H9 (cell line): ENCODE data around the gene PRSS22. TPM values are rescaled to one million over a fixed set of nuclear protein-coding genes. Genes with fewer than 3 reads are reported as not detected.

Experiments used
- DNase-seq: peaks from one replicate; pipeline ENCODE4 v3.0.0-alpha.2; 2017
- H2AFZ ChIP-seq: one replicate; pipeline ENCODE4 v1.6.1; 2013; ENCODE audit warnings: mild to moderate bottlenecking, low read length, control low read depth, moderate library complexity
- H2AK5ac ChIP-seq: 2 replicates; pipeline ENCODE4 v1.6.1; 2013; ENCODE audit warnings: low read length, control low read depth, mixed read lengths; ENCODE audit not compliant: insufficient read length
- H2BK120ac ChIP-seq: one replicate; pipeline ENCODE4 v1.6.1; 2013; ENCODE audit warnings: low read depth, mild to moderate bottlenecking, low read length, control low read depth, inconsistent platforms; ENCODE audit not compliant: poor library complexity, severe bottlenecking
- H2BK12ac ChIP-seq: 2 replicates; pipeline ENCODE4 v1.6.1; 2013; ENCODE audit warnings: low read length, control low read depth, mixed read lengths, low read depth; ENCODE audit not compliant: insufficient read length
- H2BK15ac ChIP-seq: 2 replicates; pipeline ENCODE4 v1.6.1; 2013; ENCODE audit warnings: low read depth, low read length, control low read depth
- H2BK20ac ChIP-seq: one replicate; pipeline ENCODE4 v1.6.1; 2013; ENCODE audit warnings: low read depth, mild to moderate bottlenecking, low read length, control low read depth, inconsistent platforms; ENCODE audit not compliant: poor library complexity, severe bottlenecking
- H2BK5ac ChIP-seq: 2 replicates; pipeline ENCODE4 v1.6.1; 2013; ENCODE audit warnings: low read length, control low read depth, mixed read lengths; ENCODE audit not compliant: insufficient read length
- H3K14ac ChIP-seq: 2 replicates; pipeline ENCODE4 v1.6.1; 2013; ENCODE audit warnings: low read length, control low read depth; ENCODE audit not compliant: insufficient read depth
- H3K18ac ChIP-seq: 2 replicates; pipeline ENCODE4 v1.6.1; 2013; ENCODE audit warnings: low read depth, mild to moderate bottlenecking, mixed read lengths, low read length, control low read depth; ENCODE audit not compliant: insufficient read length
- H3K23ac ChIP-seq: 2 replicates; pipeline ENCODE4 v1.6.1; 2013; ENCODE audit warnings: low read length, control low read depth, mixed read lengths, low read depth; ENCODE audit not compliant: insufficient read length
- H3K23me2 ChIP-seq: 2 replicates; pipeline ENCODE4 v1.6.1; 2013; ENCODE audit warnings: low read depth, mild to moderate bottlenecking, mixed read lengths, low read length, control low read depth; ENCODE audit not compliant: insufficient read length, poor library complexity, severe bottlenecking
- H3K27ac ChIP-seq: 2 replicates; pipeline ENCODE4 v1.5.1; 2013; ENCODE audit warnings: low read length, control low read depth, mixed read lengths, low read depth; ENCODE audit not compliant: insufficient read length
- H3K27me3 ChIP-seq: 2 replicates; pipeline ENCODE4 v1.6.1; 2013; ENCODE audit warnings: low read length, control low read depth, inconsistent platforms; ENCODE audit not compliant: insufficient read depth
- H3K4ac ChIP-seq: 2 replicates; pipeline ENCODE4 v1.6.1; 2013; ENCODE audit warnings: low read depth, mild to moderate bottlenecking, control low read depth, inconsistent platforms, low read length, moderate library complexity
- H3K4me1 ChIP-seq: 2 replicates; pipeline ENCODE4 v1.6.1; 2013; ENCODE audit warnings: low read length, control low read depth, inconsistent platforms; ENCODE audit not compliant: insufficient read depth
- H3K4me2 ChIP-seq: 2 replicates; pipeline ENCODE4 v1.6.1; 2013; ENCODE audit warnings: low read length, control low read depth, mixed read lengths; ENCODE audit not compliant: insufficient read length, insufficient read depth
- H3K56ac ChIP-seq: 2 replicates; pipeline ENCODE4 v1.6.1; 2013; ENCODE audit warnings: low read depth, mild to moderate bottlenecking, mixed read lengths, low read length, control low read depth; ENCODE audit not compliant: insufficient read length
- H3K79me1 ChIP-seq: 2 replicates; pipeline ENCODE4 v1.6.1; 2013; ENCODE audit warnings: low read depth, mild to moderate bottlenecking, moderate library complexity, low read length, control low read depth, inconsistent platforms; ENCODE audit not compliant: insufficient read depth, poor library complexity, severe bottlenecking
- H3K79me2 ChIP-seq: 2 replicates; pipeline ENCODE4 v1.6.1; 2013; ENCODE audit warnings: low read length, control low read depth, inconsistent platforms; ENCODE audit not compliant: insufficient read depth
- H3K9ac ChIP-seq: 2 replicates; pipeline ENCODE4 v1.6.1; 2013; ENCODE audit warnings: low read length, control low read depth, mixed read lengths; ENCODE audit not compliant: insufficient read length; ENCODE audit errors: extremely low read depth
- H3K9me3 ChIP-seq: one replicate; pipeline ENCODE4 v1.6.1; 2013; ENCODE audit warnings: low read depth, low read length, inconsistent platforms; ENCODE audit not compliant: control insufficient read depth
- H3T11ph ChIP-seq: one replicate; pipeline ENCODE4 v1.6.1; 2013; ENCODE audit warnings: mild to moderate bottlenecking, low read length, control low read depth, inconsistent platforms
- H4K20me1 ChIP-seq: one replicate; pipeline ENCODE4 v1.6.1; 2013; ENCODE audit not compliant: control insufficient read depth, insufficient read length, insufficient read depth
- H4K5ac ChIP-seq: 2 replicates; pipeline ENCODE4 v1.6.1; 2013; ENCODE audit warnings: low read depth, mild to moderate bottlenecking, mixed read lengths, low read length, control low read depth; ENCODE audit not compliant: insufficient read length
- H4K8ac ChIP-seq: replicated peaks from 2 replicates; pipeline ENCODE4 v1.6.1; 2013; ENCODE audit warnings: low read length, control low read depth, mixed read lengths, low read depth; ENCODE audit not compliant: insufficient read length
- H4K91ac ChIP-seq: 2 replicates; pipeline ENCODE4 v1.6.1; 2013; ENCODE audit warnings: low read depth, mild to moderate bottlenecking, moderate library complexity, mixed read lengths, low read length, control low read depth; ENCODE audit not compliant: insufficient read length
- H3K27ac Mint-ChIP-seq, 3 experiments: 2 replicates in 2 of 3; 3 replicates in 1 of 3; pipeline ENCODE4 v1.8.0; 2020 to 2021; ENCODE audit warnings: mixed read lengths in 3 of 3, mild to moderate bottlenecking in 1 of 3, moderate library complexity in 1 of 3
- H3K27me3 Mint-ChIP-seq: 2 replicates; pipeline ENCODE4 v1.8.0; 2021; ENCODE audit warnings: low read depth, mild to moderate bottlenecking, moderate library complexity, mixed read lengths
- H3K36me3 Mint-ChIP-seq, 3 experiments: 2 replicates in 2 of 3; 3 replicates in 1 of 3; pipeline ENCODE4 v1.8.0; 2020 to 2021; ENCODE audit warnings: low read depth in 3 of 3, mixed read lengths in 3 of 3; ENCODE audit not compliant: insufficient read depth in 1 of 3
- H3K4me1 Mint-ChIP-seq, 2 experiments: 2 replicates each; pipeline ENCODE4 v1.8.0; 2020; ENCODE audit warnings: mixed read lengths in 2 of 2
- H3K4me3 Mint-ChIP-seq, 2 experiments: 2 replicates in 1 of 2; 3 replicates in 1 of 2; pipeline ENCODE4 v1.8.0; 2020 to 2021; ENCODE audit warnings: mild to moderate bottlenecking in 2 of 2, mixed read lengths in 2 of 2, moderate library complexity in 1 of 2
- H3K9me3 Mint-ChIP-seq, 2 experiments: 2 replicates in 1 of 2; 3 replicates in 1 of 2; pipeline ENCODE4 v1.8.0; 2020; ENCODE audit warnings: mild to moderate bottlenecking in 2 of 2, mixed read lengths in 2 of 2, moderate library complexity in 1 of 2
- WGBS: extraction: QIAGEN DNeasy Blood & Tissue Kit; methylation state at CpG from one replicate; pipeline ENCODE4 v1.1.7; 2013; ENCODE audit warnings: missing lambda C conversion rate, low lambda C conversion rate, mixed read lengths; ENCODE audit not compliant: insufficient read length; ENCODE audit errors: extremely low coverage; 5-methylcytosine and 5-hydroxymethylcytosine counted together
- total RNA-seq: library from RNA; stranded (reverse); gene quantifications from 2 replicates; pipeline ENCODE4 v1.2.1, GENCODE V29; 2021
- TF ChIP-seq, protein P1 (sequence below): fragments of 200-600 bp; sonication (generic); conservative IDR thresholded peaks from 3 replicates; pipeline ENCODE4 v1.8.0; 2021; ENCODE audit warnings: antibody characterized with exemption, mild to moderate bottlenecking

The PRSS22 gene
- total RNA-seq, 1 experiment from 2014 or later: 1.9 TPM

DNA sequence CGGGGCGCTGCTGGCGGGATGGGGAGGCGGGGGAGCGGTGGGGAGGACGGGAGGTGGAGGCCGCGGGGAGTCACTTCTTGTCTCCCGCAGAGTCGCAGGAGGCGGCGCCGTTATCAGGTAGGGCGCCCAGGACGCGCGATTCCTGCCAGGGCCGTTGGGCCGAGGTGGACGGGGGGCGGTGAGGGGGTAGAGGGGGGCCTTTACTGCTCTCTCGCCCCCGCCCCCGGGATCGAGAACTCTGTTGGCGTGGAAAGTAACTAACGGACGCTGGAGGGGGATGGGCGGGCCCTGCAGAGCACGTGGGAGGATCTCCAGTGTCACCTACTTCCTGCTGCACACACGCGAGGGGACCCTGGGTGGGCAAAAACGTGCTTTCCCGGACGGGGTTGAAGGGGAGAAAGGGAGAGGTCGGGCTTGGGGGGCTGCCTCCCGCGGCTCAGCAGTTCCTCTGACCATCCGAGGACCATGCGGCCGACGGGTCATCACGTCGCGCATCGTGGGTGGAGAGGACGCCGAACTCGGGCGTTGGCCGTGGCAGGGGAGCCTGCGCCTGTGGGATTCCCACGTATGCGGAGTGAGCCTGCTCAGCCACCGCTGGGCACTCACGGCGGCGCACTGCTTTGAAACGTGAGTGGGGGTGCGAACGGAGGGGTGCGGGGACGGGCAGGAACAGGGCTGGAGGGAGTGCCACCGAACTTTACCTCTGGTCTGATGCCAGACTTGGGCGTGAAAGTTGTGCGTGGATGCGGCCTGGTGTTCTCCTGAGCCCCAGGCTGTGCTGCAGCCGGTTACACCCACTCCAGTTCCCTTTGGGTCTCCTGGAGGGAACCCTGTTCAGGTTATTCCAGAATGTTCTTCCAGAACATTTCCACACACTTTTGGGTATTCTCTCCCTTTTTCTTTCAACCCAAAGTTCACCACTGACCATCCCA lies 40.4 kb downstream of the PRSS22 start:
- Histone ChIP-seq H2BK20ac (no peak overlapping the region), H3K23ac (no peak overlapping the region), H3K9ac (no peak overlapping the region), H4K91ac (no peak overlapping the region), H3K4ac (no peak overlapping the region), H2AK5ac (no peak overlapping the region), H4K20me1 (no peaks in the 10 kb centered on the region), H3K27me3 (no peaks in the 10 kb centered on the region), H3K79me2 (no peaks in the 10 kb centered on the region), H4K5ac (no peak overlapping the region), H3K14ac (no peak overlapping the region), H3K79me1 (no peaks in the 10 kb centered on the region), H2AFZ (no peak overlapping the region), H3K56ac (no peak overlapping the region), H2BK12ac (no peak overlapping the region), H3K4me2 (no peak overlapping the region), H3K23me2 (no peaks in the 10 kb centered on the region), H3K27ac (no peak overlapping the region), H2BK5ac (no peak overlapping the region), H3T11ph (no peak overlapping the region), H4K8ac (no peak overlapping the region), H2BK15ac (no peak overlapping the region), H2BK120ac (no peak overlapping the region), H3K9me3 (no peaks in the 10 kb centered on the region), H3K18ac (no peak overlapping the region), H3K4me1 (no peaks in the 10 kb centered on the region)
- no peaks in the 10 kb centered on the region; a peak in 1 of 4 replicates for H3K4me1 Mint-ChIP-seq
- H3K9me3 Mint-ChIP-seq: no peaks in the 10 kb centered on the region
- no peak overlapping the region for H3K27ac Mint-ChIP-seq
- H3K36me3 Mint-ChIP-seq: no peaks in the 10 kb centered on the region; a peak in 1 of 7 replicates
- H3K4me3 Mint-ChIP-seq: no peak overlapping the region
- no peak for DNase-seq
- H3K27me3 Mint-ChIP-seq: no peaks in the 10 kb centered on the region
- TF ChIP-seq, protein P1, sequence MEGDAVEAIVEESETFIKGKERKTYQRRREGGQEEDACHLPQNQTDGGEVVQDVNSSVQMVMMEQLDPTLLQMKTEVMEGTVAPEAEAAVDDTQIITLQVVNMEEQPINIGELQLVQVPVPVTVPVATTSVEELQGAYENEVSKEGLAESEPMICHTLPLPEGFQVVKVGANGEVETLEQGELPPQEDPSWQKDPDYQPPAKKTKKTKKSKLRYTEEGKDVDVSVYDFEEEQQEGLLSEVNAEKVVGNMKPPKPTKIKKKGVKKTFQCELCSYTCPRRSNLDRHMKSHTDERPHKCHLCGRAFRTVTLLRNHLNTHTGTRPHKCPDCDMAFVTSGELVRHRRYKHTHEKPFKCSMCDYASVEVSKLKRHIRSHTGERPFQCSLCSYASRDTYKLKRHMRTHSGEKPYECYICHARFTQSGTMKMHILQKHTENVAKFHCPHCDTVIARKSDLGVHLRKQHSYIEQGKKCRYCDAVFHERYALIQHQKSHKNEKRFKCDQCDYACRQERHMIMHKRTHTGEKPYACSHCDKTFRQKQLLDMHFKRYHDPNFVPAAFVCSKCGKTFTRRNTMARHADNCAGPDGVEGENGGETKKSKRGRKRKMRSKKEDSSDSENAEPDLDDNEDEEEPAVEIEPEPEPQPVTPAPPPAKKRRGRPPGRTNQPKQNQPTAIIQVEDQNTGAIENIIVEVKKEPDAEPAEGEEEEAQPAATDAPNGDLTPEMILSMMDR: no peak
- WGBS: no CpG with 5 or more reads among the region's 68 CpGs
